ENCODE data around the gene GPN3. TPM values are rescaled to one million over a fixed set of nuclear protein-coding genes. Genes with fewer than 3 reads are reported as not detected.

GPN3 gene
- total and polyA plus RNA-seq, 2 donors (not counting 1 experiment from before 2014, with no cell fraction given) = 6.7 to 13.4 TPM

DNA sequence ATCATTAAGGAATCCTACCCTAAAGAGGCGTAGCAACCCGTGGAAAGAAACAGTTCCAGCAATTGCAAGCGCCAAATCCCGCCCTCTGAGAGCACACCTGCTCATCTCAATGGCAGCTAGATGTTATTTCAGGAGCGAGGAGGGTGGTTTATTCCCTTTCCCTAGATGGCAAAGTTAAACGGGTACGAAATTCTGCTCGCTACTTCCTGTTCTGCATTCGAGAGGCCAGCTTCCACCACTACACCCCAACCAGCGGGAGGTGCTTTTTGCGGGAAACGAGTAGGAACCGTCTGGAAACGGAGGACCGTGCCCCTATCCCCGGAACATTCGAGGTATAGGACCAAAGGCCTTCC lies 33.3 kb upstream of the GPN3 start:
- Histone ChIP-seq H3K4me1 (ENCODE audit: control insufficient read depth in 2 of 2, insufficient read depth in 2 of 2, low read length in 2 of 2) (peaks cover 19 to 20% of the 10 kb centered on the region in 2 donors), H3K4me3 (ENCODE audit: control extremely low read depth in 1 of 5, extremely low read depth in 1 of 5, insufficient read depth in 1 of 5, low read depth in 2 of 5, low read length in 4 of 5) (peak overlapping the region; percentile 90 to 99 (median 95)), H2AFZ (ENCODE audit: insufficient read depth, low read depth, low read length, poor library complexity, severe bottlenecking) (peak overlapping the region; percentile 100), H3K27me3 (replicated peaks in 1 of 4; ENCODE audit: control extremely low read depth in 1 of 4, control insufficient read depth in 3 of 4, insufficient read depth in 4 of 4, low read length in 3 of 4) (no peaks in the 10 kb centered on the region), H3K36me3 (replicated peaks in 1 of 2; ENCODE audit: control extremely low read depth in 1 of 2, control insufficient read depth in 1 of 2, extremely low read depth in 1 of 2, insufficient read depth in 2 of 2, low read length in 1 of 2) (peaks cover 0 to 2% of the 10 kb centered on the region in 2 experiments), H3K4me2 (replicated peaks; ENCODE audit: low read depth, low read length, poor library complexity, severe bottlenecking) (peak overlapping the region; percentile 80), H3K27ac (ENCODE audit: low read length in 2 of 2) (peak overlapping the region; percentile 80 to 84), H4K20me1 (ENCODE audit: control insufficient read depth, insufficient read depth, low read length, poor library complexity, severe bottlenecking) (no peaks in the 10 kb centered on the region), H3K9me3 (ENCODE audit: control extremely low read depth in 1 of 3, control insufficient read depth in 2 of 3, insufficient read depth in 1 of 3, low read length in 2 of 3) (no peaks in the 10 kb centered on the region), H3K9ac (ENCODE audit: low read length) (peak overlapping the region; percentile 82), H3K79me2 (ENCODE audit: control insufficient read depth, insufficient read depth, low read length) (peaks cover 56% of the 10 kb centered on the region)
- no peaks in the 10 kb centered on the region for H3K27me3 Mint-ChIP-seq
- TF ChIP-seq, protein P1, sequence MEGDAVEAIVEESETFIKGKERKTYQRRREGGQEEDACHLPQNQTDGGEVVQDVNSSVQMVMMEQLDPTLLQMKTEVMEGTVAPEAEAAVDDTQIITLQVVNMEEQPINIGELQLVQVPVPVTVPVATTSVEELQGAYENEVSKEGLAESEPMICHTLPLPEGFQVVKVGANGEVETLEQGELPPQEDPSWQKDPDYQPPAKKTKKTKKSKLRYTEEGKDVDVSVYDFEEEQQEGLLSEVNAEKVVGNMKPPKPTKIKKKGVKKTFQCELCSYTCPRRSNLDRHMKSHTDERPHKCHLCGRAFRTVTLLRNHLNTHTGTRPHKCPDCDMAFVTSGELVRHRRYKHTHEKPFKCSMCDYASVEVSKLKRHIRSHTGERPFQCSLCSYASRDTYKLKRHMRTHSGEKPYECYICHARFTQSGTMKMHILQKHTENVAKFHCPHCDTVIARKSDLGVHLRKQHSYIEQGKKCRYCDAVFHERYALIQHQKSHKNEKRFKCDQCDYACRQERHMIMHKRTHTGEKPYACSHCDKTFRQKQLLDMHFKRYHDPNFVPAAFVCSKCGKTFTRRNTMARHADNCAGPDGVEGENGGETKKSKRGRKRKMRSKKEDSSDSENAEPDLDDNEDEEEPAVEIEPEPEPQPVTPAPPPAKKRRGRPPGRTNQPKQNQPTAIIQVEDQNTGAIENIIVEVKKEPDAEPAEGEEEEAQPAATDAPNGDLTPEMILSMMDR (IDR thresholded peaks at IDR 0.05) = no peak
- TF ChIP-seq EZH2 (IDR thresholded peaks at IDR 0.05; ENCODE audit: borderline replicate concordance, insufficient read depth, low read depth, low read length, poor library complexity, severe bottlenecking) = no peak
- ChIA-PET CTCF (interaction anchor here (0.8 to 4.3 kb wide), 5 partner anchors 32 to 100 kb away, joined by 4 to 25 read pairs (median 11); partner anchors contain the start of genes ARPC3, FAM216A and GPN3), POLR2A (interaction anchor here (0.5 to 1.7 kb wide), 3 partner anchors 27 to 51 kb away, joined by 3 to 13 read pairs (median 10); partner anchors contain the start of genes ARPC3, FAM216A and GPN3)
- DNase-seq = no peak
- intact Hi-C loops (cut with micrococcal nuclease) = loop anchor here (5.0 kb wide), 1 partner anchor 219 kb away; the partner anchor contains the start of gene ATP2A2
- no peaks in the 10 kb centered on the region for H3K9me3 Mint-ChIP-seq (ENCODE audit: insufficient read depth)
- peak overlapping the region; percentile 93 for H3K4me3 Mint-ChIP-seq
- whole genome bisulfite sequencing (ENCODE audit: insufficient coverage) = 2% methylated on average over 15 of the region's 17 CpGs
- peak overlapping the region; percentile 96 for H3K27ac Mint-ChIP-seq
- peak; percentile 1 for ATAC-seq (ENCODE audit: low read depth)
- peaks cover 30% of the 10 kb centered on the region for H3K4me1 Mint-ChIP-seq

DNA sequence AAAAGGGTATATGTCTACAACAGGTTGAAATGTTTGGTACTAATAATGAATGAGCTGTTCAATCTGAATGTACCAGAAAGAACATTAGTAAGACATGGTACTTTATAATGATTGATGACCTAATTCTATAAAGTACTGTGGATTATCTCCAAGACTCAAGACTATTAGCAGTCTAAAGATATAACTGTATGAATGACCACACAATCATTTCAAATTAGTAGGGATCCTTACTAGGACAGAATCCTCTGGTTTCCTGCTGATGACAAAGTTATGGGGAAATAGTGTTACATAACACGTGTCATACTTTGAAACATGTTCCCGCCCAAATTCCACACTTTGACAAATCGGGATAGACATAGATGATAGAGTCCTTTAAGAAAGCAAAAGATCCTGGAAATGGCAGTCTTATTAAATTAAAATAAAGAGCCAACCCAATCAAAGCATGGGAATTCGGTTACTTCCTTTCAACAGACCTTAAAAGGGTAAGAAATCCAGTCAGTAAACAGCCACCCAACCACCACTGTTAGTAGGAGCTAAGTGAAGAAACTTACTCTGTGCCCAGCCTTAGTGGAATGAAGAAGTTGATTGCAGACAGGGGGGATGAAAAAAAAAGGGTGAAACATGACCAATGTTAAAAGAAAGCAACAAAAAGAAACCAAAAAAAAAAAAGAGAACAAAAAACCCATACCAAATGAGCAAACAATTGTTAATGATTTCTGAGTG lies 31.1 kb upstream of the GPN3 start:
- no peak for TF ChIP-seq EZH2 (IDR thresholded peaks at IDR 0.05; ENCODE audit: borderline replicate concordance, insufficient read depth, low read depth, low read length, poor library complexity, severe bottlenecking)
- TF ChIP-seq, protein P1 (IDR thresholded peaks at IDR 0.05) = no peak
- H3K4me1 Mint-ChIP-seq = peaks cover 30% of the 10 kb centered on the region
- peaks cover 19 to 20% of the 10 kb centered on the region in 2 donors for H3K4me1 ChIP-seq (ENCODE audit: control insufficient read depth in 2 of 2, insufficient read depth in 2 of 2, low read length in 2 of 2)
- no peak overlapping the region for H3K9ac ChIP-seq (ENCODE audit: low read length)
- peaks cover 61% of the 10 kb centered on the region for H3K79me2 ChIP-seq (ENCODE audit: control insufficient read depth, insufficient read depth, low read length)
- ChIA-PET POLR2A (interaction anchor here (1.3 kb wide), 1 partner anchor 49 kb away, joined by 3 read pairs; no protein-coding TSS in a partner anchor), CTCF (interaction anchor here (0.6 to 4.3 kb wide), 8 partner anchors 13 to 389 kb away, joined by 3 to 25 read pairs (median 4); partner anchors contain the start of genes ARPC3, FAM216A and GPN3)
- peaks cover 1 to 16% of the 10 kb centered on the region in 2 experiments for H3K36me3 ChIP-seq (replicated peaks in 1 of 2; ENCODE audit: control extremely low read depth in 1 of 2, control insufficient read depth in 1 of 2, extremely low read depth in 1 of 2, insufficient read depth in 2 of 2, low read length in 1 of 2)
- H2AFZ ChIP-seq (ENCODE audit: insufficient read depth, low read depth, low read length, poor library complexity, severe bottlenecking) = no peak overlapping the region
- H3K4me3 Mint-ChIP-seq = peak overlapping the region; percentile 27
- peak overlapping the region in 1 of 2 donors; percentile 34 for H3K27ac ChIP-seq (ENCODE audit: low read length in 2 of 2)
- peak overlapping the region; percentile 35 for H3K27ac Mint-ChIP-seq
- no peak overlapping the region for H3K4me2 ChIP-seq (replicated peaks; ENCODE audit: low read depth, low read length, poor library complexity, severe bottlenecking)
- DNase-seq (no peak), ATAC-seq (ENCODE audit: low read depth) (no peak)
- H3K9me3 Mint-ChIP-seq (ENCODE audit: insufficient read depth) = no peaks in the 10 kb centered on the region
- no peaks in the 10 kb centered on the region for H4K20me1 ChIP-seq (ENCODE audit: control insufficient read depth, insufficient read depth, low read length, poor library complexity, severe bottlenecking)
- H3K27me3 Mint-ChIP-seq = no peaks in the 10 kb centered on the region
- intact Hi-C loops (cut with micrococcal nuclease) = no loop called here
- WGBS (ENCODE audit: insufficient coverage) = no CpG with 5 or more reads among the region's 4 CpGs
- H3K27me3 ChIP-seq (replicated peaks in 1 of 4; ENCODE audit: control extremely low read depth in 1 of 4, control insufficient read depth in 3 of 4, insufficient read depth in 4 of 4, low read length in 3 of 4) = no peaks in the 10 kb centered on the region
- H3K4me3 ChIP-seq (ENCODE audit: control extremely low read depth in 1 of 5, extremely low read depth in 1 of 5, insufficient read depth in 1 of 5, low read depth in 2 of 5, low read length in 4 of 5) = no peak overlapping the region
- H3K9me3 ChIP-seq (ENCODE audit: control extremely low read depth in 1 of 3, control insufficient read depth in 2 of 3, insufficient read depth in 1 of 3, low read length in 2 of 3) = no peaks in the 10 kb centered on the region
